Frontal cortex (tissue), 4 donors: Measurements from ENCODE around the gene DAZAP1. TPM values are rescaled to one million over a fixed set of nuclear protein-coding genes. Genes with fewer than 3 reads are reported as not detected.
"Not testable (repeated sequence)": the region's sequence is repeated elsewhere in the genome, so short reads cannot be mapped to it uniquely, and the experiment has no call there.

Experiments used
- DNase-seq, 2 donors: peaks; one replicate each; pipeline ENCODE4 v3.0.0; 2012; ENCODE audit warnings: low spot score in 2 of 2
- FAIRE-seq: peaks from 2 replicates; lab custom pipeline; 2012; peaks lifted over from hg19 to GRCh38; lab: Jason Lieb, UNC
- total RNA-seq: library from RNA; depleted of rRNA; stranded (reverse); fragments of >200 nt; gene quantifications from one replicate; pipeline ENCODE4 v1.2.3, GENCODE V29; 2014
- donor health status: control.
- donor health status: control.
- donor health status: control.

DAZAP1 gene
- total RNA-seq, 1 donor from 2014 or later: 43.6 TPM

DNA sequence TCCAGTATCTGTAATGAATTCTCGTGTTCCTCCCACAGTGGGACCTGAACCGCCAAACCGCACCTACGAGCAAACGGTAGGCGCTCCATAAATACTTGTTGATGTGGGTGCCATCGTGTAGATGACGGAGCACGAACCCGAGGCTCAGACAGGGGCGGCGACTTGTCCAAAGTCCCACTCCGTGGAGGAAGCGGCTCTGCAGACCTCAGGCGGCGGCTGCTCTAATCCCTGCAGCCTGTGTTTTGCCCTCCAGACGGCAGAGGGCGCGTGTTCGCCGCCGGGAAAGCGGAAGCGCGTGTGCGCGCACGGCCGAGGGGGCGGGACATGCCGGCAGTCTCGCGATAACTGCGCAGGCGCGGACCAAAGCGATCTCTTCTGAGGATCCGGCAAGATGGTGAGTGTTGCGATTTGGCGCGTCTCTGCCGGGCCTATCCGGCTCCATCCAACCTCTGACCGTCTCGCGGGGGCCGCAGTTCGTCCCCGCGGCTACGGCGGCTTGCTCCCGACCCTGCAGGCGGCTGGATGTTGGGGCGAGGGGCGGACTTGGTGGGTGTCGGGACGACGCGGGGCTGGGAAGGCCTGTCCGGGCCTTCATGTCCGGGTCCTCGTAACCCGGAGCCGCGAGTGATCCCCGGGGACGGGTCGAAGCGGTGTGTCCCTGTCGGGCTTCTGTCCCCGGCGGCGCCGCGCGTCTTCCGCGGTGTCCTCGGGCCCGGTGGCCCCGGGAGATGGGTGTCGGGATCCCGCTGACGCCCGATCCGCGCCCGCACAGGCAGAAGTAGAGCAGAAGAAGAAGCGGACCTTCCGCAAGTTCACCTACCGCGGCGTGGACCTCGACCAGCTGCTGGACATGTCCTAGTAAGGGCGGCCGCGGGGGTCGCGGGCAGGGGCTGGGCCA is 30.9 kb downstream of the DAZAP1 start, which contains the start of gene RPS15:
RPS15 (plus strand) TSS at position 362 of the 898 bp plus-strand sequence; CDS start at position 392, 30 bp downstream.
- peak; percentile 96 to 97 for DNase-seq
- no peak for FAIRE-seq

DNA sequence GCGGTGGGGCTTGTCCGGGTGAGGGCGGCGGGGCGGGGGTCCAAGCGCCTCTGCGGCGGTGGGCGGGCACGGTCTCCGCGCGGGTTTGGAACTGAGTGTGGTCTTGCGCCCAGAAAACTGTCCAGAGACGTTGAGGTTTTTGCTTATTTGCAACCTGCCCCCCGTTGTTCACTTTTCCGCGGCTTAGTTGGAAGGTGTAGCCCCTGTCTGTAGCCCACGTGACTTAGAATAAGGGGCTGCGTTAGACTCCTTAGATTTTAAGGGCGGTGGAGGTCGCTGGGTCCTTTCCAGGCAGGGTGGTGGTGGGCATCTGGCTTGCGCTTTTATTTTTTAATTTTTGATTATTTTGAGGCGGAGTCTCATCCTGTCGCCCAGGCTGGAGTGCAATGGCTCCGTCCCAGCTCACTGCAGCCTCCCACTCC is 31.6 kb downstream of the DAZAP1 start:
- DNase-seq: no peak

DNA sequence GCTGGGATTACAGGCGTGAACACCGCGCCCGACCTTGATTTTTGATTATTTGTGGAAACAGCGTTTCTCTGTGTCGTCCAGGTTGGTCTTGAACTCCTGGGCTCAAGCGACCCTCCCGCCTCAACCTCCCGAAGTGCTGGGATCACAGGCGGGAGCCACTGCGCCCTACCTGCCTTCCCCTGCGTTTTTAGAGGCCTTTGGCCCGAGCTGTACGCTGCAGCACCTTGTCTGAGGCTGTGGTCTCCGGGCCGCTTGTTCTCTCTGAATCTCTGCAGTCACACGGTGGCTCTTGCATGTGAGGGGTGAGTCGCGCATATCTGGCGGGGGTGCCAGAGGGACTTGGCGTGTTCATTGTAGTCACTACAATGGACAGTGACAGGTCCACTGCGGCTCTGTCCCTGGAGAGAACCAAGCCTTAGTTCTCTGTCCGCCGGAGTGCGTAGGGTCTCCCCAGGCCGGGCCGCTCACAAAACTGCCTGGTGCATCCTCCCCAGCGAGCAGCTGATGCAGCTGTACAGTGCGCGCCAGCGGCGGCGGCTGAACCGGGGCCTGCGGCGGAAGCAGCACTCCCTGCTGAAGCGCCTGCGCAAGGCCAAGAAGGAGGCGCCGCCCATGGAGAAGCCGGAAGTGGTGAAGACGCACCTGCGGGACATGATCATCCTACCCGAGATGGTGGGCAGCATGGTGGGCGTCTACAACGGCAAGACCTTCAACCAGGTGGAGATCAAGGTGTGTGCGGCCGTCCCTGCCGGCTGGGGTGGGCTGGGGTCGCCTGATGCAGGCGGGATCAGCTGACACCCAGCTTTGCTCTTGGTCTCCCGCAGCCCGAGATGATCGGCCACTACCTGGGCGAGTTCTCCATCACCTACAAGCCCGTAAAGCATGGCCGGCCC is 32.4 kb downstream of the DAZAP1 start:
- not testable (repeated sequence) for FAIRE-seq, DNase-seq

More for the DNA sequence above, 31.6 kb downstream of the DAZAP1 start:
- FAIRE-seq: no peak

DNA sequence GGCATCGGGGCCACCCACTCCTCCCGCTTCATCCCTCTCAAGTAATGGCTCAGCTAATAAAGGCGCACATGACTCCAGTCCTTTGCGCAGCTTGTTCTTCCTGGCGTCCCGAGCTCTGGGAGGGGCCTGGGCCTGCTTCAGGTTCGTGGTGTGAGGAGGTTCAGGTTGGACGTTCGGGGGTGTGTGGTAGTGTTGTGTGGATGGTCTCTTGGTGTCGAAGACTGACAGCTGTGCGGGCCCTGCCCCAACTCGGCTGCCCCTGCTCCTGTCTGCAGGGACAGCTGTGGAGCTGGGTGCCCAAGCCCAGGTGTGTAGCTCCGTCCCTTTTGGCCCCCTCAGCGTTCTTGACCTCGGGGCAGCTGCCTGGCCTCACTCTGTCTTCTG is 33.0 kb downstream of the DAZAP1 start:
- FAIRE-seq (no peak), DNase-seq (no peak)

DNA sequence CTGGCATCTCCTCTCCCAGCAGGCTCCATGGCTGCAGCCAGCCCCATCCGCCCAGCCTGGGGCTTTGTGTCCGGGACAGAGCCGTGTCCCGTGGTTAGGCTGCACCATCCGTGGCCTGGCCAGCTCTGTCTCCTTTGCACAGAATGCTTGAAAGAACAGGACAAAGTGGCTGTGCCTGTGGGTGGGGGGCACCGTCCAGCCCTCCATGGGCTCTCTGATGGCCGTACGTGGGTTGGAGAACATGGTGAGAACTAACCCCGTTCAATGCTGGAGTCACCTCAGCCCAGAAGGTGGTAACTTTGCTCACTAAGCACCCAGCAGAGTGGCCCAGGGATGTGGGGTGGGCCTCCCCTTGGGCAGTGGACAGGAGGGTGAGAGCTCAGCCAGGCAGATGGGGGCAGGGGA is 33.6 kb downstream of the DAZAP1 start:
- DNase-seq: no peak
- FAIRE-seq: no peak

DNA sequence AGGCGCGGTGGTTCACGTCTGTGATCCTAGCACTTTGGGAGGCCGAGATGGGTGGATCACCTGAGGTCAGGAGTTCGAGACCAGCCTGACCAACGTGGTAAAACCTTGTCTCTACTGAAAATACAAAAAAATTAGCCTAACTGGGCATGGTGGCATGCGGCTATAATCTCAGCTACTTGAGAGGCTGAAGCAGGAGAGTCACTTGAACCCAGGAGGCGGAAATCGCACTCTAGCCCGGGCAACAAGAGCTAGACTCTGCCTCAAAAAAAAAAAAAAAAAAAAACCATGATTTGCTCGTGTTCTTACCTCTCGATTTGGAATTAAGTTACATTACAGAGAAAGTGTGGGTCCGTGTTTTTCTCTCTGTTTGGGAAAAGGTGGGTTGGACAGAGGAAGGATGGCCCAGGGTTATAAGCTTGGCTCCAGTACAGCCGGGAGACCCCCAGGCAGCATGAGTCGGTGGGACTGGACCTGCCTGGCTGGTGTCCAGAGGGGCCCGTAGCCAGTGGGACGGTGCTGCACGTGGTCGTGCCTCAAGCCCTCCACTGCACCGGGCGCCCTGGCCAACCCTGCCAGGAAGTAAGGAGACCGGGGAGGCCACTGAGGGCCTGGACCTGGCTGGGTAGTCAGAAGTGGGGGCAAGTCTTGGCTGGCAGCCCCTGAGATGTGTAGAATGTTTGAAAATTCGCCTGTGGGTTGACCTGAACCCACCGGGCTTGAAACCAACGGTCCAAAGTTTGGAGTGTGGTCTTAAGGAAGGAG is 34.5 kb downstream of the DAZAP1 start:
- no peak for DNase-seq
- FAIRE-seq: no peak

DNA sequence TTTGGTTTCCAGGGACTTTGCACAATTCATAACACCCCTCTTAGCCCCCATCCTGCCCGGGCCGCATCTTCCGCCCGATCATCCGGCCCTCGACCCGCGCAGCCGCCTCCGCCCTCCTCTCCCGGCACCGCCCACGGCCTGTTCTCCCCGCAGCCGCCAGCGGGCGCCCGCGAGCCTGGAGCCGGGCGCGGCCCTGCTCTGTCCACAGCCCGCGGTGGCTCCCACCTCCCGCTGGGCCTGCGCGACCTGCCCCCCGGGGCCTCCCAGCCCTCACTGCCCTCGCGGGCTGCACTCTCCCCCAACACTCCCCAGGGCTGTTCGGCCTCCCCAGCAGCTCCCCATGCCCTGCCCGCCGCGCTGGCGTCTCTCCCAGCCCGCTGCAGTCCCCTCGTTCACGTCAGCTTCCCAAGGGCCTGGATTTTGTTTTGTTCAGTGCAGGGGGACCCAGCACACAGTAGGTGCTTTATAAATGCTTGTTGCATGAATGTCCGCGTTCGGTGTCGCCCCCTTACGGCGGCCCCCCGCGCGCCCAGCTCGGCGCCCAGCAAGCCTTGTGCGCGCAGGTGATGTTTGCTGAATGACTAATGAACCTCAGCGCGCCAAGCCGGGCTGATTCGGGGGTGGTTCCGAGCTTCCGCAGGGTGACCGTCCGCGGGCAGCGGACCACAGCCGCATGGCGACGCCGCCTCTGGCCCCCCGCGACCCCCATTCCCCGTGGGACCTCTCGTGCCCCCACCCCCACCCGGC is 38.0 kb downstream of the DAZAP1 start:
- peak; percentile 93 to 95 for DNase-seq

DNA sequence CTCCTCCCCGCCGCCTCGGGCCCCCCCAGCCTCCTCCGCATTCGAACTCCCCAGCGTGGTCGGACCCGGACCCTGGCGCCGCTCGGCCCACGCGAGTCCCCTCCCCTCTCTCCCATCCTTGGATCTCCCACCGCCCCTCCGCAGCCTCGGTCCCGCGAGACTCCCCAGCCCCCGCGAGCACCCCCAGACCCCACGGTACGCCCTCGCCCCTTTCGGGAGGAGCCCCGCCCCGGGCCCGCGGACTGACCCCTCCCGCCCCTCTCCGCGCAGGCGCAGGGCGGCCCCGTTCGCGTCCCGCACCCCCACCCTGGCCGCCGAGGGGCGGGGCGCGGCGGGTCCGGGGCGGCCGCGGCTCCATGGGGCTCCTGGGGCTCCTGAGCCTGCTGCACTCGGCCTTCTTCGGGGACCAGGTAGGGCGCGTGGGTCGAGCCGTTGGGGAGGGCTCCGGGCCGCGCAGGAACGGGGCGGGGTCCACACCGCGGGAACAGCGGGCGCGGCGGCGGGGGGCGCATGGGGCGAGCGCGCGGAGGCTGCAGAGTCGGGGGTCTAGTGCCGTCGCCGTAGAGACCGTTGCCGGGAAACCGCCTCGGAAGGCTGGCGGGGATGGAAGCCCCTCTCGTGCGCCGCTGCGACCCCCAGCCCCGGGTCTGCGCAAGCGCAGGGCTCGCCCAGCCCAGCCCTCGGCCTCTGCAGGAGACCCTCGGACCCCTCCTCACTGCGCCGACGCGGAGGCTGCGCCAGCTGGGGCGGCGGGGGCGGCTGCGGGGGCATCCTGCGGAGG is 38.7 kb downstream of the DAZAP1 start:
- FAIRE-seq (no peak), DNase-seq (peak; percentile 83 to 84)

More for the DNA sequence above, 38.0 kb downstream of the DAZAP1 start:
- FAIRE-seq: no peak

DNA sequence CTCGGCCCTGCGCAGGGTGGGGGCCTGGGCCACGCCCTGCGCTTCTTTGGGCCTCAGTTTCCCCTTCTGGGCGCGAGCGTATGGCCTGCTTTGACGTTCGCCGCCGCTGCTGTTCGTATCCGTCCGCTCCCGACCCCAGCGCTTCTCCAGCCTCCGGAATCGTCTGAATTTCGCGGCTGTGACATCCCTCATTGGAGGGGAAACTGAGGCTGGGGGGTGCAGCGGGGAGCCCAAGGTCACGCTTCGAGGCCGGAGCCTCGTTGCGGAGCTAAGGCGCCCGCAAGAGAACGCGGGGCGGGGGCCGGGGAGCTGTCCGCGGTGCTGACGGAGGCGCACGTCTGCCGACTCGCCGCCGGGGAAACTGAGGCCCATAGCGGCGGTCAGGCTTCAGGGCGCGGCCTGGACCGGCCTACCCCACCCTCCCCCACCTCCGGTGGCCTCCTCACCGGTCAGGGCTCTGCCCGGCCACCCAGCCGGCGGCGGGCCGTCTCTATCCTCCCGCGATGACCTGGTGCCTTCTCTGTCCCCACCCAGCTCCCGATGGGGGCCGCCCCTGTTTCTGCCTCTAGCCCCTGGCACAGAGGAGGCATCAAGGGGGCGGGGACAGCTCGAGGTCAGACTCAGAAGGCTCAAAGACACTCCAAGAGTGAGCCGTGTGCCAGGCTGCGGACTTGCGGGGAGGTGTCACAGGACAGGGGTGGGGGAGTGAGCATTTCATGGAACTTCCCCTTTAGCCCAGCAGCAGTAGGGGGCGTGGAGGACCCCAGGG is 39.5 kb downstream of the DAZAP1 start:
- no peak for FAIRE-seq
- no peak for DNase-seq

DNA sequence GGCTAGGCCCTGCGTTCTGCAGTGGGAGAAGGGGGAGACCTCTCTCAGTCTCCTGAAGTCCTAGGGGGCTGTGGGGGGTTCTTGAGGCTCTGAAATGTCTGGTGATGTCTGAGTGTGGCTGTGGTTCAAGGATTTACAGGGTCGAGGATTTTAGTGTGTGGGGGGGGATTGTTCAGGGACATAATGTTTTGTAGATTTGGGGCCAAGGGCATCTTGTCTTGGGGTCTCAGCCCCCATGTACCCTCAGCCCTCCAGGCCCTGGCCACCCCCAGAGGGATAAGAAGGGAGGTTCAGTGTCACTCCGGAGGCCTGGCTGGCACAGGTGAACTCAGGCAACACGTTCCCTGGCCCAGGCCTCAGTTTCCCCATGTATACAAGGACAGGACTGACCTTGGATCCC is 40.1 kb downstream of the DAZAP1 start:
- DNase-seq (no peak), FAIRE-seq (no peak)

DNA sequence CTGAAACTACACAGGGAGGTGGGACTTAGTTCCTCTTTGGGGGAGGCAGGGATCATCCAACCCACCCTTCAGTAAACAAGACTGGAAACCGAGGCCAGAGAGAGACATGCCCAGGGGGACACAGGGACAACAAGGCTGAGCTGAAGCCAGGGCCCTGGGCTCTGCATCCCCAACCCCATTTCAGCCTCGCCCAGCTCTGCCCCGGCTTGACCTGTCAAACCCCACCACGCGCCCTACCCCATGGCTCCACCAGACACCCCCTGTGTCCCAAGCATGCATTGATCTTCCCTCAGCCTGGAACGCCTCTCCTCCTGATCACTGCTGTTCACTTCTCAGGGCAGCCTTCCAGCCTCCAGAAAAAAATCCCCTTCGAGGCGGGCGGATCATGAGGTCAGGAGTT is 40.6 kb downstream of the DAZAP1 start:
- FAIRE-seq: no peak
- no peak for DNase-seq

DNA sequence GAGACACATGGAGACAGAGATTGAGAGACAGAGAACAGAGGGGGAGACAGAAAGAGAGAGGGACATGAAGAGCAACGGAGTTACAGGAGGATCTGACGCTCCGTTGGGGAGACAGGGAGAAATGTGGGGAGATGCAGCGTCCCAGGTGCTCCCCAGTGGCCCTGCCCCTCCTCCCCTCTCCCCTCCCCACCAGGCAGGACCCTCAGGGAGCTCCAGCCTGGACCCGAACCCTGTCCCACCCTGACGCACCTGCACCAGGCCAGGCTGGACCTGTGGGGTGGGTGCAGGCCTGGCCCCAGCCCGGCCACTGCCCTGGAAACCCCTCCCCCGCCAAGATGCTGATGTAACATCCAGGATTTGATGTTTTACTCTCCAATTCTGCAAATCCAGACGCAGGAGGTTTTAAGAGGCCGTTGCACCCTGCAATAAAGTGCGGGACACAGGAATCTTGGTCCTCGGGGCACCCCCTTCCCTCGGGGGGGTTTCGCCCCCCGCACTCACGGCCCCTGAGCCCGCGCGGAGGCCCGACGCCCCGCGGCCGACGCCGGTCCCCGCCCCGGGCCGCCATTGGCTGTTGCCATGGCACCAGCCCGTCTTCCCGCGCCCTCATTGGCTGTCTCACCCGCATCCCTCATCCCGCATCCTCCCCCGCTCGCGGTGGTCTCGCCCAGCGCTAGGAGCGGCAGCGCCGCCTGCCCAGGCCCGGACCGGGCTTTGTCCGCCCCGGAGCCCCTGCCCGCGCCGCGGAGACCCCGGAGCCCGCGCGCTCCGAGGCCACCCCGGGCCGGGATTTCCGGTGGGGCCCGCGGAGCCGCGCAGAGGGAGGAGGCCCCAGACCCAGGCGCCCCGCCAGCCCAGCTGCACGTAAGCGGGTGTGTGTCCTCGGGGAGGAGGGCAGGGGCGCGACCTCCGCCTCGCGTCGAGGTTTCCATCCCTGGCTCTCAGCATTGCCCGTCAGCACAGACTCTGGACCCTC is 42.4 kb downstream of the DAZAP1 start, which contains the start of gene APC2:
APC2 (plus strand) TSS at position 655 of the 976 bp plus-strand sequence. CDS start 2,881 bp downstream, outside the sequence.
- DNase-seq: peak; percentile 88 to 93
- FAIRE-seq: no peak

DNA sequence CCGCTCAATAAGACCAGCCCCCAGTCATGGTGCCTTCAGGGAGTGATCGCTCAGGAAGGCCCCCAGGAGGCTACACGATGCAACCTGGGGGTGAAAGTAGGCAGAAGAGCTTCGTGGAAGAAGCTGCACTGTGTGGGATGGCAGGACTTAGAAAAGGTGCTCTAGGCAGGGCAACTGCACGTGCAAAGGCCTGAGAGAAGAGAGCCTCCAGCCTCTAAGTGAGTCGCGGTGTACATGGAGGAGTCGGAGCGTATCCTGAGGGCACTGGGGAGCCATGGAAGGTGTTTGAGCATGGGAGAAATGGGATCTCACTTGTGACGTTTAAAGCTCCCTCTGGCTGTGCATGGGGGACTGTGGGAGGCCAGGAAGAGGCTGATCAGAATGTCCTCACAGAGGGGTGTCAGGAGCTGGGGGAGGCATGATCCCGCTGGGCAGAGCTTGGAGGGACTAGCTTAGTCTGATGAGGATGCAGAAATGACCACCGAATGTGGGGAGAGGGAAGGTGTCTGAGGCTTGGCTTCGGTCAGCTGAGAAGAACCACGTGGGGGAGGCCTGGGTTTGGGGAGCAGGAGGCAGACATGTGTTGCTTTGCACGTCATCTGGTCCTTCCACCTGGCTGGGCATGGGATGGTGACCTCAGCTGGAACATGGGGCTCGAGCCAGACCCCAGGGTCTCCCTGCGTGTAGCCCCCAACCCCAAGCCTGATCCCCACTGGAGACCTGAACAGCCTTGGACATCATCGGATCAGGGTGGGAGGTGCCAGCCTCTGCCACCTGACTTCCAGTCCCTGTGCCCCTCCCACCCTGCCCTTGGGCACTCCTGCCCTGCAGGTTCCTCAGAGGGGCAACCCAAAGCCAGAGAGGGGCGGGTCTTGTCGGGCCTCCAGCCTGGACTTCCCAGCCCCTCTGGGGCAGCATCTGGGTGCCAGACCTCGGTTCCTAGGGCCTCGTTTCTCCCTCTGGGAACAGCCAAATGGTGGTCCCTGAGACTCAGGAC is 43.6 kb downstream of the DAZAP1 start:
- DNase-seq (no peak), FAIRE-seq (no peak)

DNA sequence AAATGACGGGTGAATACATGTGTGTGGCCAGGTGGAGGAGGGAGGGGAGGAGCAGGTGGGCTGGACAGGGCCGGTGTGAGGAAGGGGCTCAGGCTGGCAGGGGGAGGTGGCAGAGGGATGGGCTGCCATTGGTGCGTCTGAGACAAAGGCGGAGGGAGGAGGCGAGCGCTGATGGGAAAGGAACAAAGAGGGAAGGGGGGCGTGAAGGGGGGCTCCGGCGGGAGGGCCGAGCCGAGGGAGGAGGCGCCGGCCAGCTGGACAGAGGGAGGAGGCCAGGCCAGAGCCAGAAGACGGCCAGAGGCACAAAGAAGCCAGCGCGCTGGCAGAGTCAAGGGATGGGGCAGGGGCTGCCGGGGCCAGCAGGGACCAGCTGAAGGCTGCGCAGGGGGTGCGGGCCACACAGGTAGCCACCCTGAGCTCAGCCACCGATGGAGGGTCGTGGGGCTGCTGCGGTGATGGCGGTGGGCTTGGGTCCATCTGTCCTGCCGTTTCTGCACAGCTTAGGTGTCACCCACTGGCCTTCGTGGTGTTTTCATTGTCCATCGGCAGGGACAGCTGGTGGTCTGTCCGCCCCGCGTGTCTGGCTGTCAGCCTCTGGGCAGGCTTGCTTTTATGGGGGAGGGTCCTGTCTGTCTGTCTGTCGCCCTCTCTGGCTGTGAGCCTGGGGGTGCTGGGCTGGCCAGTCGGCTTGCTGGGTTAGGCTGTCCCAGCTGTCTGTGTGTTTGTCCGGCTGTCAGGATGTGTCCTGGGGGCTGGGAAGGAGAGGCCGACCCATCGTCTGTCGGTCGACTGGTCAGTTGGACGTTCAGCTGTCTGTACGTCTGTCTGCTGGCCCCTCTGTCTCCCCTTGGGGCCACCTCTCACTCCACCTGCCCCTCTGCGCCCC is 44.8 kb downstream of the DAZAP1 start:
- DNase-seq: peak; percentile 72 to 79
- FAIRE-seq: no peak
